Mesothelial cell of epicardium (in vitro differentiated cells): ENCODE results near the gene BMPR1B. TPM values are rescaled to one million over a fixed set of nuclear protein-coding genes. Genes with fewer than 3 reads are reported as not detected.

Experiments
- DNase-seq, 2 experiments: peaks; one replicate each; pipeline ENCODE4 v3.0.0; 2021; ENCODE audit warnings: low spot score in 2 of 2; ENCODE audit not compliant: unreplicated experiment in 2 of 2
- H3K27ac Mint-ChIP-seq: 2 replicates; pipeline ENCODE4 v1.8.0; 2021; ENCODE audit warnings: mixed read lengths
- H3K27me3 Mint-ChIP-seq: 2 replicates; pipeline ENCODE4 v1.8.0; 2021; ENCODE audit warnings: low read depth, mixed read lengths
- H3K36me3 Mint-ChIP-seq: 2 replicates; pipeline ENCODE4 v1.8.0; 2021; ENCODE audit warnings: mixed read lengths
- H3K4me1 Mint-ChIP-seq: 2 replicates; pipeline ENCODE4 v1.8.0; 2021; ENCODE audit warnings: mixed read lengths
- H3K4me3 Mint-ChIP-seq: 2 replicates; pipeline ENCODE4 v1.8.0; 2021; ENCODE audit warnings: mild to moderate bottlenecking, moderate library complexity, mixed read lengths
- H3K9me3 Mint-ChIP-seq: 2 replicates; pipeline ENCODE4 v1.8.0; 2021; ENCODE audit warnings: mixed read lengths
- CTCF ChIP-seq: fragments of 200-600 bp; sonication (generic); IDR thresholded peaks from one replicate; pipeline ENCODE4 v1.5.0; 2021; ENCODE audit warnings: antibody characterized with exemption; ENCODE audit not compliant: unreplicated experiment
- total RNA-seq: library from RNA; stranded (reverse); gene quantifications from 3 replicates; pipeline ENCODE4 v1.2.1, GENCODE V29; 2021

The BMPR1B gene
- total RNA-seq, 1 donor from 2014 or later = 2.6 TPM

DNA sequence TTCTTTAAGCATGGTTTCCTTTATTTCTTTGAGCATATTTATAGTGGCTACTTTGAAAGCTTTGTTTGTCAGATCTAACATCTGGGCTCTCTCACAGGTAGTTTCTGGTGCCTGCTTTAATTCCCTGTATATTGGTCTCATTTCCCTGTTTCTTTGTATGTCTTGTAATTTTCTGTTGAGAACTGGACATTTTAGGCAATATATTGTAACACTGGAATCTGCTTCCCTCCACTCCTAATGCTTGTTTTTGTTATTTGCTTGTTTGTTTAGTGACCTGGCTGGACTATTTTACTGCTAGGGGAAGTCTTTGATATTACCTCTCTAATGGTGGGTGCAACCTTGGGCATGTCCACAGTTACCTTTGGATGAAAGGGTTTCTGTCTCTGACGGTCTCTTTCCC, 25.0 kb downstream of the BMPR1B start:
- DNase-seq = no peak
- Mint-ChIP-seq H3K27ac (no peak overlapping the region), H3K9me3 (peaks cover 28% of the 10 kb centered on the region), H3K4me3 (no peak overlapping the region), H3K4me1 (no peaks in the 10 kb centered on the region), H3K27me3 (no peaks in the 10 kb centered on the region), H3K36me3 (peaks cover 12% of the 10 kb centered on the region)
- no peak for TF ChIP-seq CTCF

DNA sequence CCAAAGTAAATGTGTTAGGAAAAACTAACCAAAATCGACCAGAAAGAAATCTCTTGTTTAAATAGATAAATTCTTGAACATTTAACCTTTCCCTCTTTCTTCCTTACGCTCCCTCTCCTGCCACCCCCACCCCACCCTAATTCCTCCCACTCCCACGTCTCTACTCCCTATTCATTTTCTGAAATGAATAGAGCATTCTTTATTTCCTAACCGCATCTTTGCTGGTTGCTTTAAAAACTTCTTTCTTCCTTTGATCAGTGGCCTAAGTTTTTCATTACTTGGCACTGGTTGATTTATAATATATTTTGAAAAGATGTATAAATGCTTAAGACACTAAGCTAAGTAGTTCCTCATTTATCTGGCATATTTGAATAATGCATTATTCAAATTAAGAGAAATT, 33.9 kb downstream of the BMPR1B start:
- H3K4me3 Mint-ChIP-seq = no peak overlapping the region
- peaks cover 2% of the 10 kb centered on the region for H3K27me3 Mint-ChIP-seq

GRCh38 chr4:94798808-94799207, 41.1 kb downstream of the BMPR1B start:
- no peaks in the 10 kb centered on the region for H3K9me3 Mint-ChIP-seq
- peaks cover 2% of the 10 kb centered on the region for H3K27me3 Mint-ChIP-seq
- H3K4me3 Mint-ChIP-seq = no peak overlapping the region
- no peak for DNase-seq
- no peaks in the 10 kb centered on the region for H3K36me3 Mint-ChIP-seq
- H3K4me1 Mint-ChIP-seq = peaks cover 6% of the 10 kb centered on the region
- TF ChIP-seq CTCF = no peak
- H3K27ac Mint-ChIP-seq = no peak overlapping the region

More for the DNA sequence above, 33.9 kb downstream of the BMPR1B start:
- TF ChIP-seq CTCF = no peak
- Mint-ChIP-seq H3K36me3 (no peaks in the 10 kb centered on the region), H3K4me1 (no peaks in the 10 kb centered on the region), H3K27ac (no peak overlapping the region), H3K9me3 (no peaks in the 10 kb centered on the region)
- DNase-seq = no peak

DNA sequence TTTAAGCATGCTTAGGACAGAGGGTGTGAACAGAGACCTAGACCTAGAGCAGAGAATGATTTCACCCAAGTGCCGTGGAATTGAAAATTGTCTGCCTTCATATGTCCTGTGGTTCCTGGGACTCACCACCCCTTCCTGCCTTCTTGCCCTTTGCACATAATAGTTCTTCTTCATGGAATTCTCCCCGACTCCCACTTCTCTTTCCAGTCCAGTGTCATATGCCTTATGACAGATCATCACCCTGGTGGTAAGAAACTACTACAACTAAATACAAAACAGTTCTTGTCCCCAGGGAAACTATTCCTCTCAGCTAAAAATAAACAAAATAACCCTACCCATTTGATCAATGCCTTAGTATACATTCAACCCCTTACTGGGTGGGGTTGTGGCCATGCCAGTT, 43.3 kb downstream of the BMPR1B start:
- H3K27me3 Mint-ChIP-seq = peaks cover 2% of the 10 kb centered on the region
- H3K27ac Mint-ChIP-seq = no peak overlapping the region
- no peak for TF ChIP-seq CTCF
- H3K4me3 Mint-ChIP-seq = no peak overlapping the region
- H3K9me3 Mint-ChIP-seq = no peaks in the 10 kb centered on the region
- DNase-seq = no peak
- peaks cover 6% of the 10 kb centered on the region for H3K4me1 Mint-ChIP-seq
- H3K36me3 Mint-ChIP-seq = no peaks in the 10 kb centered on the region

DNA sequence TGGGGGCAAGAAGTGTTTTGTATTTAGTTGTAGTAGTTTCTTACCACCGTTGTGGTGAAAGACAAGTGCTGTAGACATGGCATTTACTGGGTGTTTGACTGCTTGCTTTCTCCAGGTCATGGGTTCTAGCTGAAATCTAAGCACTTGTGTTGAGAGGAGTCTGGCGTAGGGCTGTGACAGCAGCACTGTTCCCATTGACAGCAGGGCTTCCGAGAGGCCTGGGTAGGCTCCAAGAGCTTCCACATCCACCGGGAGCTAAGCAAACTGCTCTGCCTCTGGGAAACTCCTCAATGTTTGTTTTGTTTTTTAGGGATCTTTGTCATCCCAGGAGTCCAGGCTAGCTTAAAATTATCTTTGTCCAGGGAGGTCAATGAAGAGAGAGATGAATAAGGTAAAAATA, 44.3 kb downstream of the BMPR1B start:
- peaks cover 6% of the 10 kb centered on the region for H3K4me1 Mint-ChIP-seq
- H3K4me3 Mint-ChIP-seq = no peak overlapping the region
- H3K9me3 Mint-ChIP-seq = no peaks in the 10 kb centered on the region
- no peak for DNase-seq
- H3K36me3 Mint-ChIP-seq = no peaks in the 10 kb centered on the region
- H3K27ac Mint-ChIP-seq = no peak overlapping the region
- TF ChIP-seq CTCF = no peak
- H3K27me3 Mint-ChIP-seq = peaks cover 2% of the 10 kb centered on the region

GRCh38 chr4:94803181-94803580, 45.4 kb downstream of the BMPR1B start:
- no peaks in the 10 kb centered on the region for H3K9me3 Mint-ChIP-seq
- H3K27me3 Mint-ChIP-seq = peaks cover 2% of the 10 kb centered on the region
- H3K4me3 Mint-ChIP-seq = no peak overlapping the region
- peaks cover 6% of the 10 kb centered on the region for H3K4me1 Mint-ChIP-seq
- no peak for TF ChIP-seq CTCF
- H3K36me3 Mint-ChIP-seq = no peaks in the 10 kb centered on the region
- H3K27ac Mint-ChIP-seq = no peak overlapping the region
- no peak for DNase-seq
